Suprapubic skin (tissue), 4 donors: ENCODE results near the gene B4GALT4. TPM values are rescaled to one million over a fixed set of nuclear protein-coding genes. Genes with fewer than 3 reads are reported as not detected.
"Not testable (repeated sequence)": the region's sequence is repeated elsewhere in the genome, so short reads cannot be mapped to it uniquely, and the experiment has no call there.

Experiments
- DNase-seq, 2 donors: peaks; one replicate each; pipeline ENCODE4 v3.0.0-alpha.2; 2019; ENCODE audit warnings: low spot score in 2 of 2
- H3K27ac ChIP-seq: fragments of 200-600 bp; sonication (generic); one replicate; pipeline ENCODE4 v1.5.1; 2019
- H3K27me3 ChIP-seq: fragments of 200-600 bp; sonication (generic); one replicate; pipeline ENCODE4 v1.5.1; 2019
- H3K36me3 ChIP-seq: fragments of 200-600 bp; sonication (generic); one replicate; pipeline ENCODE4 v1.5.1; 2019
- H3K4me1 ChIP-seq: fragments of 200-600 bp; sonication (generic); one replicate; pipeline ENCODE4 v1.5.1; 2019
- H3K4me3 ChIP-seq: fragments of 200-600 bp; sonication (generic); one replicate; pipeline ENCODE4 v1.5.1; 2019; ENCODE audit warnings: mild to moderate bottlenecking
- H3K9me3 ChIP-seq: fragments of 200-600 bp; sonication (generic); one replicate; pipeline ENCODE4 v1.5.1; 2019
- CTCF ChIP-seq, 2 donors: fragments of 200-600 bp in 1 of 2; fragments of 450-650 bp in 1 of 2; sonication (generic) in 1 of 2; IDR thresholded peaks; one replicate each; pipeline ENCODE4 v1.5.1; 2016 to 2019; ENCODE audit warnings: antibody characterized with exemption in 2 of 2, mild to moderate bottlenecking in 1 of 2, moderate library complexity in 1 of 2
- EP300 ChIP-seq: sonication (generic); formaldehyde crosslinking; IDR thresholded peaks from one replicate; pipeline ENCODE4 v1.6.1; 2017; ENCODE audit warnings: antibody characterized with exemption
- POLR2A ChIP-seq, 2 donors: fragments of 450-650 bp; IDR thresholded peaks; one replicate each; pipeline ENCODE4 v1.6.1; 2017; ENCODE audit warnings: antibody characterized with exemption in 2 of 2, mild to moderate bottlenecking in 2 of 2, moderate library complexity in 2 of 2
- POLR2AphosphoS5 ChIP-seq, 3 donors: sonication (generic); formaldehyde crosslinking; IDR thresholded peaks; one replicate each; pipeline ENCODE4 v1.6.1; 2017; ENCODE audit warnings: antibody characterized with exemption in 3 of 3
- WGBS: methylation state at CpG from one replicate; pipeline ENCODE4 v1.1.5; 2018; 5-methylcytosine and 5-hydroxymethylcytosine counted together
- total RNA-seq, 4 donors: library from RNA; depleted of rRNA; stranded (reverse); fragments of >200 nt; gene quantifications; one replicate each; pipeline ENCODE4 v1.1.0, GENCODE V29; 2016

B4GALT4 gene
- total RNA-seq, 4 donors from 2014 or later, result 13.6 to 19.4 (median 16.1) TPM

GRCh38 chr3:119257654-119258410 lies 17.2 kb upstream of the B4GALT4 start:
- H3K4me3 ChIP-seq, result no peak overlapping the region
- 53% methylated on average over 8 of the region's 8 CpGs for WGBS
- TF ChIP-seq EP300, result no peak
- TF ChIP-seq CTCF (IDR thresholded peaks at IDR 0.05), result no peak
- TF ChIP-seq POLR2AphosphoS5 (IDR thresholded peaks at IDR 0.05), result no peak
- H3K9me3 ChIP-seq, result no peaks in the 10 kb centered on the region
- DNase-seq, result no peak
- peaks cover 32% of the 10 kb centered on the region for H3K4me1 ChIP-seq
- H3K36me3 ChIP-seq, result no peaks in the 10 kb centered on the region
- no peaks in the 10 kb centered on the region for H3K27me3 ChIP-seq
- H3K27ac ChIP-seq, result peak overlapping the region; percentile 71

GRCh38 chr3:119257111-119257510 lies 16.4 kb upstream of the B4GALT4 start:
- Histone ChIP-seq H3K4me1 (peaks cover 32% of the 10 kb centered on the region), H3K36me3 (no peaks in the 10 kb centered on the region), H3K27me3 (no peaks in the 10 kb centered on the region), H3K4me3 (no peak overlapping the region), H3K27ac (peak overlapping the region; percentile 71), H3K9me3 (no peaks in the 10 kb centered on the region)
- WGBS, result 48% methylated on average over 2 of the region's 2 CpGs
- DNase-seq, result no peak
- TF ChIP-seq POLR2AphosphoS5 (IDR thresholded peaks at IDR 0.05) (no peak), POLR2A (IDR thresholded peaks at IDR 0.05) (no peak), EP300 (no peak), CTCF (IDR thresholded peaks at IDR 0.05) (no peak)

GRCh38 chr3:119255214-119255613 lies 14.5 kb upstream of the B4GALT4 start:
- WGBS, result 96% methylated on average over 2 of the region's 2 CpGs
- no peaks in the 10 kb centered on the region for H3K27me3 ChIP-seq
- TF ChIP-seq EP300, result no peak
- TF ChIP-seq POLR2AphosphoS5 (IDR thresholded peaks at IDR 0.05), result no peak
- no peak for TF ChIP-seq POLR2A (IDR thresholded peaks at IDR 0.05)
- TF ChIP-seq CTCF (IDR thresholded peaks at IDR 0.05), result no peak
- peaks cover 31% of the 10 kb centered on the region for H3K4me1 ChIP-seq
- no peaks in the 10 kb centered on the region for H3K9me3 ChIP-seq
- H3K27ac ChIP-seq, result no peak overlapping the region
- DNase-seq, result no peak
- H3K4me3 ChIP-seq, result no peak overlapping the region
- no peaks in the 10 kb centered on the region for H3K36me3 ChIP-seq

- Histone ChIP-seq H3K27ac (no peak overlapping the region), H3K9me3 (peaks cover 7% of the 10 kb centered on the region), H3K4me3 (no peak overlapping the region), H3K4me1 (peaks cover 14% of the 10 kb centered on the region), H3K27me3 (no peaks in the 10 kb centered on the region), H3K36me3 (no peaks in the 10 kb centered on the region)
- WGBS, result 61% methylated on average over 2 of the region's 2 CpGs
- TF ChIP-seq POLR2A (IDR thresholded peaks at IDR 0.05) (no peak), EP300 (no peak), CTCF (IDR thresholded peaks at IDR 0.05) (no peak), POLR2AphosphoS5 (IDR thresholded peaks at IDR 0.05) (no peak)
- no peak for DNase-seq
These were observed 5.1 kb upstream of the B4GALT4 start for GRCh38 chr3:119245778-119246177.

- Histone ChIP-seq H3K4me3 (no peak overlapping the region), H3K27ac (no peak overlapping the region), H3K27me3 (no peaks in the 10 kb centered on the region), H3K36me3 (no peaks in the 10 kb centered on the region), H3K9me3 (peaks cover 7% of the 10 kb centered on the region), H3K4me1 (peaks cover 29% of the 10 kb centered on the region)
- TF ChIP-seq POLR2A (IDR thresholded peaks at IDR 0.05) (no peak), EP300 (no peak)
- no peak for DNase-seq
These were observed 3.0 kb upstream of the B4GALT4 start for GRCh38 chr3:119243712-119244111.

GRCh38 chr3:119243058-119243529 lies 2.4 kb upstream of the B4GALT4 start:
- H3K4me3 ChIP-seq, H3K36me3 ChIP-seq: not testable (repeated sequence)
- WGBS, result 78% methylated on average over 7 of the region's 7 CpGs

GRCh38 chr3:119242387-119243057 lies 1.8 kb upstream of the B4GALT4 start:
- peaks cover 33% of the 10 kb centered on the region for H3K4me1 ChIP-seq
- not testable (repeated sequence) for H3K9me3 ChIP-seq, H3K27me3 ChIP-seq, DNase-seq, H3K27ac ChIP-seq, H3K4me3 ChIP-seq, H3K36me3 ChIP-seq
- WGBS, result 81% methylated on average over 4 of the region's 49 CpGs

More at GRCh38 chr3:119243058-119243529, 2.4 kb upstream of the B4GALT4 start:
- peaks cover 33% of the 10 kb centered on the region for H3K4me1 ChIP-seq
- not testable (repeated sequence) for H3K9me3 ChIP-seq, DNase-seq, H3K27ac ChIP-seq, H3K27me3 ChIP-seq
